Inflammatory macrophage (primary cell): ENCODE measurements around the gene KAZN.
"Not testable (repeated sequence)": the region's sequence is repeated elsewhere in the genome, so short reads cannot be mapped to it uniquely, and the experiment has no call there.

Source experiments
- DNase-seq, 2 donors: peaks; one replicate each; pipeline ENCODE4 v3.0.0-alpha.2; 2020 to 2022

Gene KAZN

GRCh38 chr1:15017120-15017519 lies 418.6 kb downstream of the KAZN start:
- DNase-seq: no peak

GRCh38 chr1:15018767-15019166 lies 420.3 kb downstream of the KAZN start:
- no peak for DNase-seq

GRCh38 chr1:15020943-15021745 lies 422.7 kb downstream of the KAZN start:
- DNase-seq: no peak

GRCh38 chr1:15022048-15022447 lies 423.6 kb downstream of the KAZN start:
- no peak for DNase-seq

GRCh38 chr1:15023205-15023604 lies 424.7 kb downstream of the KAZN start:
- DNase-seq: peak in 1 of 2 donors; percentile 17

GRCh38 chr1:15023976-15024375 lies 425.5 kb downstream of the KAZN start:
- no peak for DNase-seq

- no peak for DNase-seq
These were observed 427.6 kb downstream of the KAZN start for GRCh38 chr1:15026117-15026489.

GRCh38 chr1:15027515-15027986 lies 429.1 kb downstream of the KAZN start:
- DNase-seq: peak; percentile 38 to 46

GRCh38 chr1:15028102-15028501 lies 429.6 kb downstream of the KAZN start:
- peak; percentile 41 to 77 for DNase-seq

- DNase-seq: no peak
These were observed 430.1 kb downstream of the KAZN start for GRCh38 chr1:15028616-15029015.

GRCh38 chr1:15029036-15029435 lies 430.6 kb downstream of the KAZN start:
- DNase-seq: no peak

- DNase-seq: no peak
These were observed 431.3 kb downstream of the KAZN start for GRCh38 chr1:15029786-15030185.

GRCh38 chr1:15031251-15031933 lies 432.9 kb downstream of the KAZN start:
- DNase-seq: no peak

GRCh38 chr1:15033264-15033663 lies 434.8 kb downstream of the KAZN start:
- DNase-seq: no peak

- no peak for DNase-seq
These were observed 436.2 kb downstream of the KAZN start for GRCh38 chr1:15034656-15035055.

GRCh38 chr1:15035236-15035635 lies 436.8 kb downstream of the KAZN start:
- no peak for DNase-seq

GRCh38 chr1:15036101-15036500 lies 437.6 kb downstream of the KAZN start:
- DNase-seq: no peak

- DNase-seq: no peak
These were observed 439.9 kb downstream of the KAZN start for GRCh38 chr1:15038232-15039016.

GRCh38 chr1:15039017-15039648 lies 440.6 kb downstream of the KAZN start:
- no peak for DNase-seq

- DNase-seq: no peak
These were observed 441.4 kb downstream of the KAZN start for GRCh38 chr1:15039901-15040300.

- DNase-seq: not testable (repeated sequence)
These were observed 442.2 kb downstream of the KAZN start for GRCh38 chr1:15040685-15041084.

GRCh38 chr1:15042866-15043265 lies 444.4 kb downstream of the KAZN start:
- DNase-seq: no peak

- no peak for DNase-seq
These were observed 445.4 kb downstream of the KAZN start for GRCh38 chr1:15043934-15044333.
